GM19351 (cell line): ENCODE results near the gene AFTPH.
"Not testable (repeated sequence)": the region's sequence is repeated elsewhere in the genome, so short reads cannot be mapped to it uniquely, and the experiment has no call there.

Experiments
- ATAC-seq: cut with Tn5 transposase; IDR thresholded peaks from one replicate; pipeline ENCODE4 v1.9.1; 2021; ENCODE audit warnings: mild to moderate bottlenecking, moderate library complexity; ENCODE audit not compliant: unreplicated experiment

AFTPH gene

GRCh38 chr2:64498438-64498837, 25.7 kb upstream of the AFTPH start:
- ATAC-seq = no peak

- no peak for ATAC-seq
Measured at GRCh38 chr2:64500549-64500948, 23.6 kb upstream of the AFTPH start.

- ATAC-seq = no peak
Measured at GRCh38 chr2:64501946-64502345, 22.2 kb upstream of the AFTPH start.

GRCh38 chr2:64502860-64503259, 21.3 kb upstream of the AFTPH start:
- no peak for ATAC-seq

DNA sequence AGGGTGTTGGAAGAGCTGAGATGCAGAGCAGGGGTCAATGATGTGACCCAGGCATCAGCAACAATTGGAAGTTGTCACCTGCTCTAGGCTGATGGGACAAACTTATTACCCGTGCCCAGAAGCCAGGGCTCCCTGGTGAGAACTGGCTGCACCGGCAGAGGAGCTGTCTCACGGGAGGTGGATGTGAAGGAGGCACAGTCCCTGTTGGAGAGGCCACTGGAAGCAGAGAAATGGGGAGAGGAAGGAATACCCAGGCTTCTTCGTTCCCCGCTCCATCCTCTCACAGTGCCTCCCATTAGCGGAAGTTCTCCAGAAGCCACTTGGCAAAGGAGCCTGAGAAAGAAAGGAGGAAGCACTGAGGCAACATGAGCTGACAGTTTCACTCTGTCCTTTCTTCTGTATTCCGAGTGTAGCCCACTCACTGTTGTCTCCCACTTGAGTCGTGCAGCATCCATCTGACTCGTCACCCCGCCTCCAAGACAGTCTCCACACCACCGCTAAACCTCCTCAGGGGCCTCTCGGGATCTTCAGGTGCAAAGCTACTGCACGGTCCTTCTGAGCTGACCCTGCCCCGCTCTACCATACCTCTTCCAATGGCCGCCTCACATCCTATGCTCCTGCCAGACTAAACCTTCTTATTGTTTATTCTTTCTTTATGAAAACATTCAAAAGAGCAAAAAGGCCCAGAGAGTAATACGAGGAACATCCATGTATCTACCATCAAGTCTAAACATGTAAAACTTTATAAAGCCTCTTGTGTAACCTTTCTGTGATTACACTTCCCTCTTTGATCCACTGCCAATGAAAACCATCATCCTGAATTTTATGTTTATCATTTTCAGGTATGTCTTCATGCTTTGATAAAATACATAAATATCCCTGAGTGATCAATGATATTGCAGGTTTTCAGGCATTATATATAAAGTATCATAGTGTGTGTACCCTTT, 19.1 kb upstream of the AFTPH start:
- ATAC-seq = no peak

DNA sequence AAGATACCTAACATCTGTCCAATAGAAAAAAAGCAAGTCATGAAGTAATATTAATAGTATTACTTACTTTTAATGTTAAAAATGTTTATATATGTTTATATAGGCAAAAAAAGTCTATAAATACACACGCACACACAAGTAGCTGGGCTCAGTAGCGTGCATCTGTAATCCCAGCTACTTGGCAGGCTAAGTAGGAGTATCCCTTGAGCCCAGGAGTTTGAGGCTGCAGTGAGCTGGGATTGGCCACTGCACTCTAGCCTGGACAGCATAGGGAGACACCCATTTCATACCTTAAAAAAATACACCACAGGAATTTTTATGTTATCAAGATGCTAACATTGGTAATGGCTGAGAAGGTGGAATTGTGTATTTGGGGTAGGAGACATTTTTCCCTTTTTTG, 17.4 kb upstream of the AFTPH start:
- ATAC-seq = no peak

DNA sequence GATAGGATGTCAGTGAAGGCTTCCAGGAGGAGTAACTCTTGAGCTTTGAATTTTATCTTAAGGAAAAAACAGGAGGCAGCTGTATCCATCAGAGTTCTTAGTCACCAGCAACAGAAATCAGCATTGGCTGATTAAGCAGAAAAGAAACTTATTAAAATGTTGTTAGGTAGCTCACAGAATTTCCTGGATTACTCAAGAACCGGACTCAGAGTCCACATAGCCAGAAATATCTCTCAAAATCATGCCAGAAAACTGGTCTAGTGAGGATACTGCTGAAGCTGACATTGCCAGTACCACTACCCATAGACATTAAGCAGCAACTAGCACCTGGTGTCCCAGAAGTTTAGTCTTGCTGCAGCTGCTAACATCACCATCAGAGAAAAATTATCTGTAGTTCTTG, 10.1 kb upstream of the AFTPH start:
- ATAC-seq = no peak

GRCh38 chr2:64515086-64515485, 9.0 kb upstream of the AFTPH start:
- no peak for ATAC-seq

GRCh38 chr2:64516651-64517510, 7.2 kb upstream of the AFTPH start:
- no peak for ATAC-seq

GRCh38 chr2:64517511-64517884, 6.6 kb upstream of the AFTPH start:
- ATAC-seq = no peak

- no peak for ATAC-seq
Measured at GRCh38 chr2:64522843-64523428, 1.2 kb upstream of the AFTPH start.

- peak; percentile 12 for ATAC-seq
Measured at GRCh38 chr2:64524604-64525316, 632 bp downstream of the AFTPH start.

- ATAC-seq = no peak
Measured at GRCh38 chr2:64525317-64525613, 1.1 kb downstream of the AFTPH start.

DNA sequence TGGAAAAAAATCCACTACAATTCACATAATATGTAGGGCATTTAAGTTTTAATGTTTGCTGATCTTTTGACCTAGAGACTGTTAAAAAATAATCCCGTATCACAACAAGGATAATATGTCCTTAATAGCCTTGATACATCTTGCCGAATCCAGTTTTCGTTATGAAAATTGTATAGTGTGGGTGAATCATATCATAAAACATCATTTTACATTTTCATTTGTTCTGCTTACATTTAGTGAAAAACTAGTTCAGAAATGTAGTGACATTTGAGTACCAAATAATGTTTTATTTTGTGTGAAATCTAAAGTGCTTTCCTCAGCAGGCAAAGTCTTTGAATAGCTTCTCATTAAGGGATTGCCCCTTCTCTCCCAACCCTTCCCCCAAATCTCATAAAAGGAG, 1.9 kb downstream of the AFTPH start:
- ATAC-seq = no peak

GRCh38 chr2:64530946-64531345, 6.8 kb downstream of the AFTPH start:
- not testable (repeated sequence) for ATAC-seq

GRCh38 chr2:64532030-64532429, 7.9 kb downstream of the AFTPH start:
- ATAC-seq = no peak

GRCh38 chr2:64533882-64534281, 9.8 kb downstream of the AFTPH start:
- ATAC-seq = no peak

DNA sequence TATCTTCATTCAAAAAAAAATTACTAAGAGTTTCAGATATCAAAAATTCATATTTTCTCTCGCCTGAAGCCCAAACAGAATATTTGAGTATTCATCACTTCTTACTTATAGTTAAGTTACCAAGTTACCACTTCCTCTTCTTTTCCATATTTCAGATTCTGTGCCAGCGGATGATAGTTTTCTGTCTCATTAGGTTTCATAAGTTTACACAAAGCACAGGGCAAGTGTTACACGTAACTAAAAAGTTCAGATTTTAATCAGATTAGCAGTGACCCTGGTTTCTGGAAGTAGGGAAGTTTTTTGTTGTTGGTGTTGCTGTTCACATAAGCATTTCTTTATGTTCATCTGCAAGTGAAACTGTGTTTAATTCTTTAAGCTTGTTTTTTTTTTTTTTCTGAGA, 10.2 kb downstream of the AFTPH start:
- peak; percentile 50 for ATAC-seq

DNA sequence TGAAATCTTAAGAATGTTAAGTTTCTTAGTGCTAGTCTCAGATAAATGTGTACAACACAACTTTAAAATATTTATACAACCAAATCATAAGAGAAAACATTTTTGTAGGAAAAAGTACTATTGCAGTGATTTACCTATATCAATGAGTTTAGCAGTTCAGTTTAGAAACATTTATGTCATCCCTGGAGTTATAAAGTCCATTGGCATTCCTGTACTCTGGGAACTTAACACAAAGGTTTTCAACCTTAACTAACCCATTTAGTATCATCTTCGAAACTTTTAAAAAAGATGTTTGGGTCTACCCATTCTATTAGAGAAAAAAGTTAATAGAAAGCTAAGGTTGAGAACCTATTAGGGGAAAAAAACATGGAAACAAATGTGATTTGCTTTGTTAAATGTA, 10.9 kb downstream of the AFTPH start:
- ATAC-seq = no peak

DNA sequence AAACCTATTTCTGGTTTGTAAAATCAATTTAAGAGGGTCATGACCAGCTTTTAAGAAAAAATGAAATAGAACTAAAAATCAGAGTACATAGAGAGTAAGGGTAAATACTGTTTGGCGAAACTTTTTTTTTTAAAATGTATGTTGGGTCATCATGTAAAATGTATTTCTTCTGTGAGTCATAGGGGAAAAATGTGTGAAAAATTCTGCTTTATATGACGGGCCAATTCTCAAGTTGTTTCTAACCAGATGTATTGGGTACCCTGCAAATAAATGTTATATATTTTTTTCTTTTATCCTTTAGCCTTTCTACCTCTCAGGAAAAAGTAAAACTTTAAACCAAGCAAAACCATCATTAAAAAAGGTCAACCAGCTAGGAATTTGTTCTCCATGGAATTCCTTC, 13.9 kb downstream of the AFTPH start:
- no peak for ATAC-seq

- ATAC-seq = peak; percentile 46
Measured at GRCh38 chr2:64538764-64539433, 14.8 kb downstream of the AFTPH start.
